DMS 273 (cell line): ENCODE data around the gene DUSP2.

Experiments
- DNase-seq: peaks from one replicate; lab custom pipeline; 2025; ENCODE audit not compliant: unreplicated experiment; lab: John Stamatoyannopoulos, UW

DUSP2 gene

DNA sequence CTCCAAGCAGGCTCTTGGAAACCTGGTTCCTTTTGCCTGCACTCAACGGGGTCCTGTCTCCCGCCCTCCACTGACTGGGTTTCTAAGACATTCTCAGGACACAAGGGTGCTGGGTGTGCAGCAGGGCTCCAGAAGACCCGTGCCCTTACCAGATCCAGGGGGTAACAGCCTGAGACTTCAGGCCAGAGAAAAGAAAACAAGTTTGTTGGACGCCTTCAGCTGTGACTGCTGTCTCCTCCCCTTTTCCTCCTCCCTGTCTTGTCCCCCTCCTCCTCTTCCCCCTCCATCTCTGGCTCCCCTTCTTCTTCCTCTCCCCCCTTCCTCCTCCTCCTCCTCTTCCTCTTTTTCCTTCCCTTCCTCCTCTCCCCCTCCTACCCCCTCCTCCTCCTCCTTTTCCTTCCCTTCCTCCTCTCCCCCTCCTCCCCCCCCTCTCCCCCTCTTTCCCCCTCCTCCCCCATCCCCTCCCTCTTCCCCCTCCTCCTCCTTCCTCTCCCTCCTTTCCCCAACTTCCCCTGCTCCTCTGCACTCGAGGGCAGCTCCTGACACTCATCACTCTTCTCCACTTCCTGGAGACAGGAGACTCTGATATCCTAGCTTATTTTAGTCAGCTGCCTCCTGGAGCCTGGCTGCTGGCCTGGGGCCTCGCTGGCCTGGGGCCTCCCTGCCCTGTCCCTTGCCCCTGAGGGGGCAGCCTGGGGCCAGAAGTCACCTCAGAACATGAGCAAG lies 41.3 kb downstream of the DUSP2 start:
- DNase-seq, result no peak

DNA sequence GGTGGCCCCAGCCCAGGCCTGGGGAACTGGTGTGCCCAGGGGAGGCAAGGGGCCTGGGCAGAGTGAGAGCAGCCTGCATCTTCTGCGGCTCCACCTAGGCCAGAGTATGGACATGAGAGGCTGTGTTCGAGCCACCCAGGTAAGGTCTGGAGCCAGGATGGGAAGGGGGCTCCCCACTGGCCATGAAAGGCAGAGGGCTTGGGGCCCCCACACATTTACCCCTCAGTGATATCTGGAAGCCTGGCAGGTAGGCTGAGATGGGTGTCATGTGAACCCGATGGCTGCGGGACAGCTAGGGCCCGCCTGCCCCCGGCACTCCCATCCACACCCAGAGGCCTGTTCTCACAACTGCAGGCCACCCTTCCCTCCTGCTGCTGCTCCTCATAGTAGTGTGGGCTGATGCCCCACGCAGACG lies 42.0 kb downstream of the DUSP2 start:
- DNase-seq, result no peak

DNA sequence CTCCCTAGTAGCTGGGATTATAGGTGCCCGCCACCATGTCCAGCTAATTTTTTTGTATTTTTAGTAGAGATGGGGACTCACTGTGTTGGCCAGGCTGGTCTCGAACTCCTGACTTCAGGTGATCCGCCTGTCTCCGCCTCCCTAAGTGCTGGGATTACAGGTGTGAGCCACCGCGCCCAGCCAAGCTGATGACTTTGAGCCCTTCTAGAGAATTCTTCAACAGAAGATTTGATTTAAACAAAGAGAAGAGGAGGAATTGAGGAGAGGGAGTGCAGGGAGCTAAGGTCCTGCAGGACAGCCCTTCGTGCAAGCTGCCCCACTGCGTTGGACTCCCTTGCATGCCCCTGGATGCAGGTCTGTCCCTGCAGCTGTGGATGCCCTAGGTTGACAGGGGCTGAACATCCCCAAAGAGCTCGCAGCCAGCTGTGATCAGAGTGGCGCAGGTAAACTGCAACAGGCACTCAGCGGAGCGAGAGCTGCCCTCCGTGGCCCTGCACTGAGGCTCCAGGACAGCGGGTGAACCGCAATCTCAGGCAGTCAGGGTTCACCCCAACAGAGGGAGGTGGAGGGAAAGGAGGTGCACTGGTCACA lies 42.5 kb downstream of the DUSP2 start:
- no peak for DNase-seq

DNA sequence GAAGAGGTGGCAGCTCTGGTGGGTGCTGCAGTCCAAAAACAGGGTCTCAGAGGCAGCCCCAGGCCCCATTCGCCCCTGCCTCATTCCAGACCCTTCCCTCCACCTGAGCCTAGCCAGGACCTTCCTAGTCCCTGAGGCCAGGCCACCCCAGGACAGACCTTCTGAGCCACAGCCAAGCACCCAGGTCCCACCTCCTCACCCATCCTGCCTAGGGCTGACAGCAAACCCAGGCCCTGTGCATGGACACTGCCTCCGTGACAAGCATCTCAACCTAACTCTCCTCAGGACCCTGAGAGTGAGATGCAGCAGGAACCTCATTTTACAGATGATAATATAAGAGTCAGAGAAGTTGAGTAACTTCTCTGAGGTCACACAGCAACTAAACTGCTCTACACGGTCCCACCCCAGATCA lies 44.3 kb downstream of the DUSP2 start:
- no peak for DNase-seq

DNA sequence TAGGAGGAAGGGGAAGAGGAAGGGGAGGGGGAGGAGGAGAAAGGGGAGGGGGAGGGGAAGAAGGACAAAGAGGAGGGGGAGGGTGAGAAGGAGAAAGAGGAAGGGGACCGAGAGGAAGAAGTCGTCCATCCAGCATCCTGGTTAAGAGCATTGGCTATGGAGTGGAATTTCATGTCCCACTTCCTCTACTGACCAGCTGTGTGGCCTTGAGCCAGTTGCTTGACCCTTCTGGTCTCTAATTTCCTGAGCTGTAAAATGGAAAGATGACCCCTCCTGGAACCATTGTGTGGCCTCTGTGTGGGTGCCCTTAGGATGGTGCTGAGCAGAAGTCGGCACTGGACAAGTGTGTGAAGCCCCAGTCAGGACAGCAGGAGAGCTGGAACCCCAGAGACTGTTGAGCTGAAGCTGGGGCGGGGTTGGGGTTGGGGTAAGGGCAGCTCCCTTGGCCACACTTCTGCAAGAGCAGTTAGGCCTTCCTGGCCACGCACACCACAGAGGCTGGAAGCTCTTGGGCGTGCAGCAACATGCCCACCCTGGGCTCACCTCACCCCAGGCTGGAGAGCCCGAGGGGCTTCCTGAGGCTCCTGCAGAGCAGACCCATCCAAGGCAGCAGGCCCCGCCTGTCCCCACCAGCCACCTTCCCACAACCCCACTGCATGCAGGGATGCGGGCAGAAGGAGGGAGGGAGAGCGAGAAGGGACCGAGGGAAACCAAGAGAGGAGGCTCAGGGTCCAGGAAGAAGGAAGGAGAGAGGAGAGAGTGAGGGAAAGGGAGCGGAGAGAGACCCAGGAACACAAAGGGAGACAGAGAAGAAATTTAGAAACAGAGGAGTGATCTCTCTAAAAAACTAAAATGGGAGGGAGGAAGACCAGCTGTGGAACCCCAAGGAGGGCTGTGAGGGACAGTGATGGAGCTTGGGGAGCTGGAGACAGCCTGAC lies 45.1 kb downstream of the DUSP2 start:
- DNase-seq, result no peak

DNA sequence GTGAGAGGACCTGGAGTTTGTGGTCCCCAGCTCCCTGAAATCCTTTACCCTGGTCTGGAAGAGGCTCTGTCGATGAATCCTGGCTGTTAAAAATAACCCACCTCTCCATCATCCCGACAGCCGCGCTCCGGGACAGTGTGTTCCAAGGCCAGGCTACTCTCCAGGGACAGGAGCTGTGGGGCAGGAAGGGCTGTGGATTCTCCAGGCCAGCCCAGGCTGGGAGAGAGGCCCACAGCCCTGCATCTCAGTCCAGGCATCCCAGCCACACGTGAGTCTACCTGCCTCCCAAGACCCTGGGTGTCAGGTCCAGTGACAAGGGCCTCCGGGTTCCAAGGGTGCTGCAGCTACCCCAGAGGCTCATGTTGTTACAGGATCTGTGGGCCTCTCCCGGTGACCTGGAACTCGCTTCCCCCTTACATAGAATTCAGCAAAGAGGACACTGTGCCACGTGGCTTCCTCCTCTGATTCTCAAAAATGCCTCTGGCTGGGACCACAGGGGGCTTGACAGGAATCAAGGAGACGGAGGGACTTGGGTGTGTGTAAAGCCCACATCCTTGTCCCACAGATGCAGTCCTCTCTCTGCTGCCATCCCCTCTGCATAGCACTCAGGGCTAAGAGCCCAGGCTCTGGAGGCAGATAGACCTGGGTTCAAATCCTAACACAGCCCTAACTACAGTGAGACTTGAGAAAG lies 46.2 kb downstream of the DUSP2 start:
- no peak for DNase-seq

DNA sequence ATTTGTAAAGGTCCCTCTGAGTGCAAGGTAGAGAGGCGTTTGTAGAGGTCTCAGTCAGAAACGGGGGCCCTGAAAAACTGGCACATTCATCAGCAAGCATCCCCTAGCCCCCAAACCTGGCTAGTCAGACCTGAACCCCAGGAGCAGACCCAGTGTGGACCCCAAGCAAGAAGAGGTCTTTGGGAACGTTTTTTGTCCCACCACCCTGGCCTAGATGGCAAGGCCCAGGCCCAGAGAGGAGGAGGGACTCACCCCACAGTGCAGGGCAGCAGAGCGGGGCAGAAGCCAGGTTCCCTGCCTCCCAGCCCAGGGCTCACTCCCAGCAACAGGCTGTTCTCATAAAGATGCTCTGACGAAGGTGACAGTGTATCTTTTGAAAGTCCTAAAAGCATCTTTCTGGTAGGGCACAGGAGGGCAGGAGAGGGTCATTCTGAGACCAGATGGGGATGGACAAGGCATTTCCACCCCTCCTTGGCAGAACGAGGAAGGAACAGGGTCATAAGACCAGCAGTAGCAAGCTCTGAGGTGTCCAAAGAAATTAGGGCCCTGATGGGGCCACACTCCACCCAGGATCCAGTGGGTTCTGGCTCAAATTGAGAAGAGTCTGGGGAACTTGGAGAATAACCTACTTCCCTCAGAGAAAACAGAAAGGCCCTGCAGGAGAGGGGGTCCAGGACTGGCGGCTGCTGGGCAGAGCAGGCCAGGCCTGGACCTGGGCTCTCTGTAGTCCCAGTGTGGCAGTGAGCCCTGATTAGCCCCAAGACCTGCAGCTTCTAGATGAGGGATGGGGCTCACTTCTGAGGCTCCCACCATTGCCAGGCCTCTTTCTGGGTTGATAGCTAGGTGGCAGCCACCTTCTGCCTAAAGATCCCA lies 47.1 kb downstream of the DUSP2 start:
- no peak for DNase-seq

DNA sequence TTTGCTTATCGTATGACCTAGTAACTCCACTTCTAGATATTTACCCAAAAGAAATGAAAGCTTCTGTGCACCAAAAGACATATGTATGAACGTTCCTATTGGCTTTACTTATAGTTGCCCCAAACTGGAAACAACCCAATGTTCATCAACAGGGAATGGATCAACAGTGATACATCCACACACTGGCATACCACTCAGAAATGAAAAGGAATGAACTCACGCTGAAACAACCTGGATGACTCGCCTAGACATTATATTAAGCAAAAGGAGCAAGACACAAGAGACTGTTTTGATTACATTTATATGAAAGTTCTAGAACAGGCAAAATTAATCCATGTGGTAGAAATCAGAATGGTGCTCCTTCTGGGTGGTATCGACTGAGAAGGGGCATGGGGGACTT lies 47.8 kb downstream of the DUSP2 start:
- DNase-seq, result no peak

DNA sequence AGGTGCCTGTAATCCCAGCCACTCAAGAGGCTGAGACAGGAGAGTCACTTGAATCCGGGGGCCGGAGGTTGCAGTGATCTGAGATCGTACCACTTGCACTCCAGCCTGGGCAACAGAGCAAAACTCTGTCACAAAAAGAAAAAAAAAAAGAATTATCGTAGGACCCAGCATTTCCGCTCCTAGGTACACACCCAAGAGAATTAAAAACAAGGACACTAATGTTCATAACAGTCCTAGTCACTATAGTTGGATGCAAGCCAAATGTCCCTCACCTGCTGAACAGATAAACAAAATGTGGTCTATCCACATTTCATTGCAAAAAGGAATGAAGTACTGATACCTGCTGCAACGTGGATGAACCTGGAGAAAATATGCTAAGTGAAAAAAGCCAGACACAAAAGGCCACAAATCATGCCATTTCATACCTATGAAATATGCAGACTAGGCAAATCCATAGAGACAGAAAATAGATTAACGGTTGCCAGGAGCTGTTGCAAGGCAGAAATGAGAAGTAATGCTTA lies 50.1 kb downstream of the DUSP2 start:
- no peak for DNase-seq

DNA sequence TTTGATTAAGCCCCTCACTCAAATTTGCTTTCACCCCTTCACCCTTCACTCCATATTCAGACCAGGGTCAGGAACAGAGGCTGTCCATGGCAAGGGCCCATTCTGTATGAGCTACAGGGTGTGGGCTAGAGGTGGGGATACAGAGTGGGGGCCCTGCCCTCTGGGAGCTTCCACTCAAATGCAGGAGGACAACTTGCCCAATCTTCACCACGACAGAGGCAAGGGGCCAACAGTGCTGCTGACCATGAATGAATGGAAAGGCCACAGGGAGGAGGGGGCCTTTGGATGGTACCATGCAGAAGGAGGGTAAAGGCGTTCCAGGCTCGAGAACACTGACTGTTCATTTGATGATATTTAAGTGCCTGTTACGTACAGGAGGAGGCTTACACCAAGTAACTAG lies 51.7 kb downstream of the DUSP2 start:
- DNase-seq, result no peak
